Common myeloid progenitor, CD34-positive (primary cell): Measurements from ENCODE around the gene GSTK1.

Experiments used
- CTCF ChIA-PET: fragments of 350-600 bp; sonication (Branson Sonifier 250); formaldehyde crosslinking; loops from one replicate; lab custom pipeline; 2021; ENCODE audit warnings: antibody characterized with exemption; lab: Charles Lee
- POLR2A ChIA-PET: fragments of 350-600 bp; sonication (Branson Sonifier 250); formaldehyde crosslinking; loops from one replicate; lab custom pipeline; 2021; ENCODE audit warnings: antibody characterized with exemption; lab: Charles Lee
- DNase-seq, 3 donors: peaks; one replicate each; pipeline versions ENCODE4 v3.0.0 to v3.0.0-alpha.2; 2013
- H3K27ac ChIP-seq, 2 experiments: 1 replicate in 1 of 2; 2 replicates in 1 of 2; pipeline ENCODE4 v1.7.0; 2013; ENCODE audit warnings: inconsistent platforms in 2 of 2, low read length in 2 of 2, mild to moderate bottlenecking in 2 of 2, low read depth in 1 of 2, moderate library complexity in 1 of 2; ENCODE audit not compliant: severe bottlenecking in 2 of 2, insufficient read depth in 1 of 2, poor library complexity in 1 of 2
- H3K27me3 ChIP-seq, 5 experiments: replicated peaks in 2 of 5; 1 replicate in 3 of 5; 2 replicates in 2 of 5; pipeline versions ENCODE4 v1.6.1 to v1.7.0; 2013; ENCODE audit warnings: low read length in 4 of 5, mild to moderate bottlenecking in 2 of 5, moderate library complexity in 2 of 5, inconsistent platforms in 1 of 5; ENCODE audit not compliant: insufficient read depth in 5 of 5, control insufficient read depth in 4 of 5
- H3K36me3 ChIP-seq, 4 experiments: 1 replicate in 2 of 4; 2 replicates in 2 of 4; pipeline versions ENCODE4 v1.6.1 to v1.7.0; 2013; ENCODE audit warnings: low read length in 3 of 4, control low read depth in 1 of 4, mild to moderate bottlenecking in 1 of 4; ENCODE audit not compliant: control insufficient read depth in 4 of 4, insufficient read depth in 4 of 4
- H3K4me1 ChIP-seq, 4 experiments: 1 replicate in 3 of 4; 2 replicates in 1 of 4; pipeline versions ENCODE4 v1.6.1 to v1.7.1; 2013; ENCODE audit warnings: low read length in 3 of 4, mild to moderate bottlenecking in 3 of 4, control low read depth in 1 of 4, inconsistent platforms in 1 of 4, moderate library complexity in 1 of 4; ENCODE audit not compliant: control insufficient read depth in 4 of 4, insufficient read depth in 4 of 4; ENCODE audit errors: control extremely low read depth in 1 of 4
- H3K4me3 ChIP-seq, 7 experiments: 1 replicate in 4 of 7; 2 replicates in 3 of 7; pipeline versions ENCODE4 v1.5.1 to v1.7.0; 2013; ENCODE audit warnings: mild to moderate bottlenecking in 7 of 7, low read length in 6 of 7, moderate library complexity in 6 of 7, inconsistent platforms in 2 of 7, low read depth in 2 of 7, control low read depth in 1 of 7; ENCODE audit not compliant: insufficient read depth in 4 of 7, control insufficient read depth in 1 of 7; ENCODE audit errors: extremely low read depth in 1 of 7
- H3K9me3 ChIP-seq, 5 experiments: 1 replicate in 4 of 5; 2 replicates in 1 of 5; pipeline versions ENCODE4 v1.6.1 to v1.7.1; 2013; ENCODE audit warnings: low read length in 4 of 5, mild to moderate bottlenecking in 2 of 5, inconsistent platforms in 1 of 5, low read depth in 1 of 5, moderate library complexity in 1 of 5; ENCODE audit not compliant: control insufficient read depth in 4 of 5, insufficient read depth in 2 of 5; ENCODE audit errors: control extremely low read depth in 1 of 5
- WGBS: methylation state at CpG from one replicate; pipeline ENCODE4 v1.1.5; 2013; ENCODE audit not compliant: insufficient coverage; 5-methylcytosine and 5-hydroxymethylcytosine counted together

The GSTK1 gene

GRCh38 chr7:143280160-143280559, 16.9 kb downstream of the GSTK1 start:
- H3K27ac ChIP-seq, result peak overlapping the region in 1 of 2 experiments; percentile 49
- H3K27me3 ChIP-seq, result no peaks in the 10 kb centered on the region
- H3K36me3 ChIP-seq, result no peaks in the 10 kb centered on the region
- POLR2A ChIA-PET, result interaction anchor here (1.2 kb wide), 2 partner anchors 8 to 17 kb away, joined by 3 to 4 read pairs; partner anchors contain the start of genes CASP2 and GSTK1
- H3K4me1 ChIP-seq, result peaks cover 0 to 19% (median 13%) of the 10 kb centered on the region in 4 experiments
- 100% methylated on average over 1 of the region's 1 CpG for WGBS
- CTCF ChIA-PET, result interaction anchor here (0.6 to 2.7 kb wide), 8 partner anchors 12 to 711 kb away, joined by 3 to 19 read pairs (median 3); no protein-coding TSS in a partner anchor
- no peak overlapping the region for H3K4me3 ChIP-seq
- H3K9me3 ChIP-seq, result no peaks in the 10 kb centered on the region
- no peak for DNase-seq

- CTCF ChIA-PET, result interaction anchor here (0.7 to 2.7 kb wide), 4 partner anchors 12 to 31 kb away, joined by 3 to 19 read pairs (median 4); no protein-coding TSS in a partner anchor
- DNase-seq, result no peak
Measured at GRCh38 chr7:143280566-143280965, 17.3 kb downstream of the GSTK1 start.

GRCh38 chr7:143281529-143281928, 18.3 kb downstream of the GSTK1 start:
- no peak for DNase-seq
- Histone ChIP-seq H3K4me1 (peaks cover 0 to 19% (median 13%) of the 10 kb centered on the region in 4 experiments), H3K4me3 (no peak overlapping the region), H3K27ac (no peak overlapping the region), H3K36me3 (no peaks in the 10 kb centered on the region), H3K9me3 (no peaks in the 10 kb centered on the region), H3K27me3 (no peaks in the 10 kb centered on the region)
- CTCF ChIA-PET, result interaction anchor here (1.6 kb wide), 1 partner anchor 100 kb away, joined by 6 read pairs; the partner anchor contains the start of gene ZYX
- POLR2A ChIA-PET, result interaction anchor here (0.6 kb wide), 1 partner anchor 28 kb away, joined by 5 read pairs; no protein-coding TSS in a partner anchor
- 100% methylated on average over 1 of the region's 2 CpGs for WGBS

More at GRCh38 chr7:143280566-143280965, 17.3 kb downstream of the GSTK1 start:
- Histone ChIP-seq H3K4me1 (peaks cover 0 to 19% (median 13%) of the 10 kb centered on the region in 4 experiments), H3K4me3 (no peak overlapping the region), H3K27me3 (no peaks in the 10 kb centered on the region), H3K9me3 (no peaks in the 10 kb centered on the region), H3K36me3 (no peaks in the 10 kb centered on the region), H3K27ac (no peak overlapping the region)
- WGBS, result 100% methylated on average over 1 of the region's 2 CpGs
- POLR2A ChIA-PET, result interaction anchor here (1.2 kb wide), 2 partner anchors 7 to 17 kb away, joined by 3 to 4 read pairs; partner anchors contain the start of genes CASP2 and GSTK1

GRCh38 chr7:143282124-143282523, 18.9 kb downstream of the GSTK1 start:
- Histone ChIP-seq H3K27ac (no peak overlapping the region), H3K36me3 (no peaks in the 10 kb centered on the region), H3K9me3 (no peaks in the 10 kb centered on the region), H3K4me3 (no peak overlapping the region), H3K27me3 (no peaks in the 10 kb centered on the region), H3K4me1 (peaks cover 0 to 19% (median 13%) of the 10 kb centered on the region in 4 experiments)
- CTCF ChIA-PET, result interaction anchor here (1.6 kb wide), 1 partner anchor 99 kb away, joined by 6 read pairs; the partner anchor contains the start of gene ZYX
- DNase-seq, result no peak
- WGBS, result 98% methylated on average over 6 of the region's 8 CpGs
- POLR2A ChIA-PET, result interaction anchor here (0.6 kb wide), 1 partner anchor 27 kb away, joined by 5 read pairs; no protein-coding TSS in a partner anchor

- H3K4me3 ChIP-seq, result no peak overlapping the region
- H3K4me1 ChIP-seq, result peaks cover 2 to 21% (median 14%) of the 10 kb centered on the region in 4 experiments
Measured at GRCh38 chr7:143283381-143283780, 20.1 kb downstream of the GSTK1 start.

GRCh38 chr7:143284591-143285469, 21.6 kb downstream of the GSTK1 start, which contains the start of gene TMEM139:
Gene TMEM139, plus strand, starts transcription at chr7:143284958. Its CDS starts 1,000 bp downstream, at chr7:143285958.
- Histone ChIP-seq H3K36me3 (peaks cover 0 to 5% (median 0%) of the 10 kb centered on the region in 4 experiments), H3K9me3 (peaks cover 0 to 3% (median 0%) of the 10 kb centered on the region in 5 experiments), H3K27me3 (no peaks in the 10 kb centered on the region), H3K27ac (no peak within 1 kb of the TSS), H3K4me1 (peaks cover 7 to 22% (median 16%) of the 10 kb centered on the region in 4 experiments), H3K4me3 (no peak within 1 kb of the TSS)
- POLR2A ChIA-PET, result no interaction called here
- 97% methylated on average over 16 of the region's 19 CpGs for WGBS
- DNase-seq, result no peak
- CTCF ChIA-PET, result no interaction called here

More at GRCh38 chr7:143283381-143283780, 20.1 kb downstream of the GSTK1 start:
- H3K27me3 ChIP-seq, result no peaks in the 10 kb centered on the region
- 100% methylated on average over 4 of the region's 4 CpGs for WGBS
- H3K27ac ChIP-seq, result no peak overlapping the region
- peaks cover 0 to 3% (median 0%) of the 10 kb centered on the region in 5 experiments for H3K9me3 ChIP-seq
- POLR2A ChIA-PET, result no interaction called here
- CTCF ChIA-PET, result interaction anchor here (0.7 to 0.8 kb wide), 2 partner anchors 9 to 22 kb away, joined by 3 read pairs; no protein-coding TSS in a partner anchor
- no peaks in the 10 kb centered on the region for H3K36me3 ChIP-seq
- no peak for DNase-seq
